Measurements from ENCODE around the gene CROCC2. TPM values are rescaled to one million over a fixed set of nuclear protein-coding genes. Genes with fewer than 3 reads are reported as not detected.

The CROCC2 gene
- total RNA-seq, 4 donors from 2014 or later: 0.79 to 2.6 (median 1.8) TPM; not detected in 1

- no peak overlapping the region for H3K27ac ChIP-seq
- no peak overlapping the region for H3K4me3 ChIP-seq
- no peaks in the 10 kb centered on the region for H3K36me3 ChIP-seq
- no peaks in the 10 kb centered on the region for H3K27me3 ChIP-seq
- TF ChIP-seq POLR2A (IDR thresholded peaks at IDR 0.05) (no peak), CTCF (IDR thresholded peaks at IDR 0.05) (no peak)
- intact Hi-C loops (cut with DNase I; ENCODE audit: low total_unique reads): no loop called here
- no peaks in the 10 kb centered on the region for H3K9me3 ChIP-seq
- no peak for DNase-seq
- no peaks in the 10 kb centered on the region for H3K4me1 ChIP-seq
Measured at GRCh38 chr2:240892925-240893324, 13.2 kb upstream of the CROCC2 start.

- no peak for DNase-seq
- no peak for TF ChIP-seq POLR2A (IDR thresholded peaks at IDR 0.05)
- no peak for TF ChIP-seq CTCF (IDR thresholded peaks at IDR 0.05)
Measured at GRCh38 chr2:240893363-240893844, 12.7 kb upstream of the CROCC2 start.

GRCh38 chr2:240894006-240894405 lies 12.1 kb upstream of the CROCC2 start:
- TF ChIP-seq CTCF (IDR thresholded peaks at IDR 0.05): no peak
- TF ChIP-seq POLR2A (IDR thresholded peaks at IDR 0.05): no peak
- H3K27ac ChIP-seq: no peak overlapping the region
- H3K27me3 ChIP-seq: no peaks in the 10 kb centered on the region
- intact Hi-C loops (cut with DNase I; ENCODE audit: low total_unique reads): no loop called here
- no peak for DNase-seq
- no peak overlapping the region for H3K4me3 ChIP-seq
- H3K9me3 ChIP-seq: no peaks in the 10 kb centered on the region
- no peaks in the 10 kb centered on the region for H3K36me3 ChIP-seq
- no peaks in the 10 kb centered on the region for H3K4me1 ChIP-seq

More at GRCh38 chr2:240893363-240893844, 12.7 kb upstream of the CROCC2 start:
- H3K36me3 ChIP-seq: no peaks in the 10 kb centered on the region
- H3K9me3 ChIP-seq: no peaks in the 10 kb centered on the region
- no peak overlapping the region for H3K4me3 ChIP-seq
- H3K27ac ChIP-seq: no peak overlapping the region
- no peaks in the 10 kb centered on the region for H3K4me1 ChIP-seq
- no peaks in the 10 kb centered on the region for H3K27me3 ChIP-seq
- intact Hi-C loops (cut with DNase I; ENCODE audit: low total_unique reads): no loop called here

GRCh38 chr2:240894836-240895558 lies 11.1 kb upstream of the CROCC2 start:
- H3K36me3 ChIP-seq: no peaks in the 10 kb centered on the region
- no peaks in the 10 kb centered on the region for H3K9me3 ChIP-seq
- DNase-seq: no peak
- intact Hi-C loops (cut with DNase I; ENCODE audit: low total_unique reads): no loop called here
- H3K4me3 ChIP-seq: no peak overlapping the region
- H3K4me1 ChIP-seq: no peaks in the 10 kb centered on the region
- no peak overlapping the region for H3K27ac ChIP-seq
- H3K27me3 ChIP-seq: no peaks in the 10 kb centered on the region
- TF ChIP-seq POLR2A (IDR thresholded peaks at IDR 0.05): no peak
- no peak for TF ChIP-seq CTCF (IDR thresholded peaks at IDR 0.05)

- Histone ChIP-seq H3K27ac (no peak within 1 kb of the TSS), H3K4me3 (no peak within 1 kb of the TSS), H3K4me1 (no peaks in the 10 kb centered on the region), H3K36me3 (no peaks in the 10 kb centered on the region), H3K9me3 (no peaks in the 10 kb centered on the region), H3K27me3 (no peaks in the 10 kb centered on the region)
- DNase-seq: no peak
- TF ChIP-seq POLR2A (IDR thresholded peaks at IDR 0.05) (no peak), CTCF (IDR thresholded peaks at IDR 0.05) (no peak)
- intact Hi-C loops (cut with DNase I; ENCODE audit: low total_unique reads): no loop called here
Measured at GRCh38 chr2:240895656-240896388, 10.3 kb upstream of the CROCC2 start, which contains the start of gene MAB21L4. TSS of gene MAB21L4 (minus strand) at chr2:240896156. CDS start at chr2:240895997, 159 bp downstream.
